GM19395 (cell line): ENCODE data around the gene P3H3.
"Not testable (repeated sequence)": the region's sequence is repeated elsewhere in the genome, so short reads cannot be mapped to it uniquely, and the experiment has no call there.

Experiments
- ATAC-seq: cut with Tn5 transposase; IDR thresholded peaks from one replicate; pipeline ENCODE4 v1.9.1; 2021; ENCODE audit warnings: mild to moderate bottlenecking, moderate library complexity; ENCODE audit not compliant: unreplicated experiment

Gene P3H3

DNA sequence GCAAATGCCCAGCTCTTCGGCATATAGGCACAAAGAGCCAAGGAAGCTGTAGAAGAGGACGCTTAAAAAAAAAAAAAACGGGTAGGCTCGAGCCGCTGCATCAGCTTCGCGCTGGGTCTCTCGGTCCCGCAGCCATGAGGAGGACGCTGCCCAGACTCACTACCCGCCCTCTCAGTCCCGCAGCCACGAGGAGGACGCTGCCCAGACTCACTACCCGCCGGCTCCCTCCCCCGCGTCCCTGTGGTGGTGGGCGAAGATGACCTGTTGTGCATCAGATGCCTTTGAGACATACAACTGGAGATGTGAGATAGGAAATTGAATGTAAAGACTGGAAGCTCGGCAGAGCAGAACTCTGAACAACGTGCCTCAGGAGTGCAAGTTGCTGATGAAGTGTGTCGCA, 56.3 kb downstream of the P3H3 start:
- ATAC-seq = no peak

DNA sequence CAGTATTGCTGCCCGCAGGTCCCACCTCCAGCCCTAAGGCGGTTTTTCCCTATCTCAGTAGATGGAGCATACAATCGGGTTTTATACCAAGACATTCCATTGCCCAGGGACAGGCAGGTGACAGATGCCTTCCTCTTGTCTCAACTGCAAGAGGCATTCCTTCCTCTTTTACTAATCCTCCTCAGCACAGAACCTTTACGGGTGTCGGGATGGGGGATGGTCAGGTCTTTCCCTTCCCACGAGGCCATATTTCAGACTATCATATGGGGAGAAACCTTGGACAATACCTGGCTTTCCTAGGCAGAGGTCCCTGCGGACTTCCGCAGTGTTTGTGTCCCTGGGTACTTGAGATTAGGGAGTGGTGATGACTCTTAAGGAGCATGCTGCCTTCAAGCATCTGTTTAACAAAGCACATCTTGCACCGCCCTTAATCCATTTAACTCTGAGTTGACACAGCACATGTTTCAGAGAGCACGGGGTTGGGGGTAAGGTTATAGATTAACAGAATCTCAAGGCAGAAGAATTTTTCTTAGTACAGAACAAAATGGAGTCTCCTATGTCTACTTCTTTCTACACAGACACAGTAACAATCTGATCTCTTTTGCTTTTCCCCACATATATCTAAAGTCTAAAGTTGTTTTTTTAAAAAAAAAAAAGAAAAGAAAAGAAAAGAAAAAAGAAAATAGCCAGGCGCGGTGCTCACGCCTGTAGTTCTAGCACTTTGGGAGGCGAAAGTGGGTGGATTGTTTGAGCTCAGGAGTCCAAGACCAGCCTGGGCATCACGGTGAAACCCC, 58.2 kb downstream of the P3H3 start:
- not testable (repeated sequence) for ATAC-seq

DNA sequence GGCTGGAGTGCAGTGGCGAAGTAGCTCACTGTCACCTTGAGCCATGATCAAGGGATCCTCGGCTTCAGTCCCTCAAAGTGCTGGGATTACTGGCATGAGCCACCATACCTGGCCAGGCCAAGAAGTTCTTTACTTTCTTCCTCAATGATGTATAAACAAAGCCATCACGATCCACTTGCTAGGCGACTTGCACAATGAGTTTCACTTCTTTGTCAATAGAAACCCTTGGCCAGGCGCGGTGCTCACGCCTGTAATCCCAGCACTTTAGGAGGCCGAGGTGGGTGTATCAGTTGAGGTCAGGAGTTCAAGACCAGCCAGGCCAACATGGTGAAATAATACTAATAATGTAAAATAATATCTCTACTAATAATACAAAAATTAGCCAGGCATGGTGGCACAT, 59.3 kb downstream of the P3H3 start:
- no peak for ATAC-seq

DNA sequence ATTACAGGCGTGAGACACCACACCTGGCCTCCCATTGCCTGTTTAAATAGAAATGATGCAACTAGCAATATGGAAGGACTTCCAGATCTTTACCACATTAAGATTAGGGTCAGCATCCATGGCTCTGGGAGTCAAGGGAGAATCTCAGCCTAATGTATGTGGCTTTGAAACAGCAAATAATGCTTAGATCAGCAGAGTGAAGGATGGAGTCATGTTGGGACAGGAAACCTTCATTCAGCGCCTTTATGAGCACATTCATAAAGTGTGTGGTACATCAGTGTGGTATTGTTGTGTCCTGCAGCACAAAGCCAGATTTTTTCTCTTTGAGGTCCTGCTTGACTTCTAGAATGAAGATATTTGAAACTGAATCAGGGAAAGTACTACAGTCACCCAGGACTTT, 60.2 kb downstream of the P3H3 start:
- no peak for ATAC-seq

DNA sequence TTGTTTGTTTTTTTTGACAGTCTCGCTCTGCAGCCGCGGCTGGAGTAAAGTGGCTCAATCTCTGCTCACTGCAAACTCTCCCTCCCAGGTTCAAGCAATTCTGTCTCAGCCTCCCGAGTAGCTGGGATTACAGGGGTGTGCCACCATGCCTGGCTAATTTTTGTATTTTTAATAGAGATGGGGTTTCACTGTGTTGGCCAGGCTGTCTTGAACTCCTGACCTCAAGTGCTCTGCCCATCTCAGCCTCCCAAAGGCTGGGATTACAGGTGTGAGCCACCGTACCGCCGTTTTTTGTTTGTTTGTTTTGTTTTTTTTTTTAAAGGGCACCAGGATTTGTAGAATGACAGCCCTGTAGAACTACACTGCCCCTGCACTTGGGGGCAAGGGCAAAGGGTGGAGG, 60.6 kb downstream of the P3H3 start:
- ATAC-seq = not testable (repeated sequence)
